Fibroblast of lung (primary cell): ENCODE measurements around the gene XPNPEP1. TPM values are rescaled to one million over a fixed set of nuclear protein-coding genes. Genes with fewer than 3 reads are reported as not detected.

Experiments
- DNase-seq, 2 donors: peaks; one replicate each; pipeline versions ENCODE4 v3.0.0 to v3.0.0-alpha.2; 2010; ENCODE audit warnings: low read depth in 2 of 2
- H2AFZ ChIP-seq: 2 replicates; pipeline ENCODE4 v1.5.1; 2012; ENCODE audit warnings: low read length, control low read depth, inconsistent platforms
- H3K27ac ChIP-seq: 2 replicates; pipeline ENCODE4 v1.5.1; 2011; ENCODE audit warnings: low read length, control low read depth; ENCODE audit not compliant: insufficient read depth
- H3K27me3 ChIP-seq: 2 replicates; pipeline ENCODE4 v1.5.1; 2011; ENCODE audit warnings: mild to moderate bottlenecking, low read length; ENCODE audit not compliant: control insufficient read depth, insufficient read depth
- H3K36me3 ChIP-seq: 2 replicates; pipeline ENCODE4 v1.5.1; 2011; ENCODE audit warnings: low read length; ENCODE audit not compliant: control insufficient read depth, insufficient read depth
- H3K4me1 ChIP-seq: 2 replicates; pipeline ENCODE4 v1.5.1; 2011; ENCODE audit warnings: low read length; ENCODE audit not compliant: control insufficient read depth, insufficient read depth; ENCODE audit errors: extremely low read depth
- H3K4me2 ChIP-seq: 2 replicates; pipeline ENCODE4 v1.5.1; 2011; ENCODE audit warnings: low read length, control low read depth; ENCODE audit not compliant: insufficient read depth; ENCODE audit errors: extremely low read depth
- H3K4me3 ChIP-seq, 4 experiments: fragments of 200-600 bp in 1 of 4; sonication (generic) in 1 of 4; replicated peaks in 1 of 4; 2 replicates each; pipeline ENCODE4 v1.5.1; 2011 to 2016; ENCODE audit warnings: low read length in 4 of 4, low read depth in 3 of 4, mild to moderate bottlenecking in 3 of 4, control low read depth in 2 of 4, inconsistent platforms in 1 of 4, mixed read lengths in 1 of 4; ENCODE audit not compliant: insufficient read depth in 1 of 4; ENCODE audit errors: control extremely low read depth in 1 of 4
- H3K79me2 ChIP-seq: 2 replicates; pipeline ENCODE4 v1.5.1; 2012; ENCODE audit warnings: mild to moderate bottlenecking, low read length, inconsistent platforms; ENCODE audit not compliant: control insufficient read depth, insufficient read depth
- H3K9ac ChIP-seq: 2 replicates; pipeline ENCODE4 v1.5.1; 2011; ENCODE audit warnings: mild to moderate bottlenecking, low read length, control low read depth; ENCODE audit not compliant: insufficient read depth
- H3K9me3 ChIP-seq: 2 replicates; pipeline ENCODE4 v1.5.1; 2012; ENCODE audit warnings: low read depth, low read length; ENCODE audit not compliant: control insufficient read depth, insufficient read depth
- H4K20me1 ChIP-seq: 2 replicates; pipeline ENCODE4 v1.5.1; 2011; ENCODE audit warnings: low read length; ENCODE audit not compliant: control insufficient read depth, insufficient read depth; ENCODE audit errors: extremely low read depth
- EZH2 ChIP-seq: IDR thresholded peaks from 2 replicates; pipeline ENCODE4 v1.5.1; 2012; ENCODE audit warnings: low read length, control low read depth, mild to moderate bottlenecking; ENCODE audit errors: missing control alignments
- polyA plus RNA-seq, 2 donors: library from polyadenylated mRNA; depleted of rRNA in 1 of 2; stranded (reverse) in 1 of 2; unstranded in 1 of 2; fragments of >200 nt; gene quantifications; 2 replicates each; pipeline ENCODE4 v1.2.1, GENCODE V29; 2011 to 2012; ENCODE audit warnings: missing spikeins in 1 of 2
- total RNA-seq: library from RNA; depleted of rRNA; stranded (reverse); fragments of >200 nt; gene quantifications from 2 replicates; pipeline ENCODE4 v1.2.1, GENCODE V29; 2014
- TF ChIP-seq, protein P1 (sequence below), 2 donors: IDR thresholded peaks in 1 of 2; conservative IDR thresholded peaks in 1 of 2; 1 replicate in 1 of 2; 2 replicates in 1 of 2; pipeline ENCODE4 v1.5.1; 2011 to 2012; ENCODE audit warnings: low read length in 2 of 2, control low read depth in 1 of 2, inconsistent platforms in 1 of 2, low read depth in 1 of 2, mild to moderate bottlenecking in 1 of 2

Gene XPNPEP1
- total and polyA plus RNA-seq, 2 donors (not counting 1 experiment from before 2014, with no cell fraction given): 86.5 to 119 TPM

DNA sequence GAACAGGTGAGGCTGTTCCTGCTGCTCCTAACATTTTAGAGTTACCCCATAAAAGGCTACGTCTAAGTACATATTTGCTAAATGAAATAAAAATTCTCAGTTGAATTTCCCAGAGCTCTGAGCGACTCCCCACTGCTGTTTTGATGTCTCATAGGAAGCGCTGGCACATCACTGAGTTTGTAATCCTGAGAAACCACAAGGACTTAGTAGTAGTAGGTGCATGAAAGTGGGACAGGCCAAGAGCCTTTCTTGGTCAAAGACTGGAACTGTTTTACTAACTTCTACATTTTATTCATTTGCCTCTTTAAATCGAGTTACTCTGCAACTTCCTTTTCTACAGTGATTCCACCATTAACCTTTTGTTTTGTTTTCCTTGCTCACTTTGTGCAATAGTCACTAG lies 85.9 kb downstream of the XPNPEP1 start:
- H3K36me3 ChIP-seq: no peaks in the 10 kb centered on the region
- no peaks in the 10 kb centered on the region for H3K79me2 ChIP-seq
- DNase-seq: no peak
- TF ChIP-seq, protein P1, sequence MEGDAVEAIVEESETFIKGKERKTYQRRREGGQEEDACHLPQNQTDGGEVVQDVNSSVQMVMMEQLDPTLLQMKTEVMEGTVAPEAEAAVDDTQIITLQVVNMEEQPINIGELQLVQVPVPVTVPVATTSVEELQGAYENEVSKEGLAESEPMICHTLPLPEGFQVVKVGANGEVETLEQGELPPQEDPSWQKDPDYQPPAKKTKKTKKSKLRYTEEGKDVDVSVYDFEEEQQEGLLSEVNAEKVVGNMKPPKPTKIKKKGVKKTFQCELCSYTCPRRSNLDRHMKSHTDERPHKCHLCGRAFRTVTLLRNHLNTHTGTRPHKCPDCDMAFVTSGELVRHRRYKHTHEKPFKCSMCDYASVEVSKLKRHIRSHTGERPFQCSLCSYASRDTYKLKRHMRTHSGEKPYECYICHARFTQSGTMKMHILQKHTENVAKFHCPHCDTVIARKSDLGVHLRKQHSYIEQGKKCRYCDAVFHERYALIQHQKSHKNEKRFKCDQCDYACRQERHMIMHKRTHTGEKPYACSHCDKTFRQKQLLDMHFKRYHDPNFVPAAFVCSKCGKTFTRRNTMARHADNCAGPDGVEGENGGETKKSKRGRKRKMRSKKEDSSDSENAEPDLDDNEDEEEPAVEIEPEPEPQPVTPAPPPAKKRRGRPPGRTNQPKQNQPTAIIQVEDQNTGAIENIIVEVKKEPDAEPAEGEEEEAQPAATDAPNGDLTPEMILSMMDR (conservative IDR thresholded peaks at IDR 0.05 in 1 of 2, IDR thresholded peaks at IDR 0.05 in 1 of 2; ENCODE audit: low read depth in 1 of 2, low read length in 2 of 2): no peak
- no peak for TF ChIP-seq EZH2
- no peaks in the 10 kb centered on the region for H3K4me1 ChIP-seq
- no peaks in the 10 kb centered on the region for H3K27me3 ChIP-seq
- H3K4me3 ChIP-seq: no peak overlapping the region
- no peaks in the 10 kb centered on the region for H3K9me3 ChIP-seq
- H3K27ac ChIP-seq: no peak overlapping the region
- H3K9ac ChIP-seq: no peak overlapping the region
- no peak overlapping the region for H2AFZ ChIP-seq
- H3K4me2 ChIP-seq: no peak overlapping the region
- no peaks in the 10 kb centered on the region for H4K20me1 ChIP-seq

DNA sequence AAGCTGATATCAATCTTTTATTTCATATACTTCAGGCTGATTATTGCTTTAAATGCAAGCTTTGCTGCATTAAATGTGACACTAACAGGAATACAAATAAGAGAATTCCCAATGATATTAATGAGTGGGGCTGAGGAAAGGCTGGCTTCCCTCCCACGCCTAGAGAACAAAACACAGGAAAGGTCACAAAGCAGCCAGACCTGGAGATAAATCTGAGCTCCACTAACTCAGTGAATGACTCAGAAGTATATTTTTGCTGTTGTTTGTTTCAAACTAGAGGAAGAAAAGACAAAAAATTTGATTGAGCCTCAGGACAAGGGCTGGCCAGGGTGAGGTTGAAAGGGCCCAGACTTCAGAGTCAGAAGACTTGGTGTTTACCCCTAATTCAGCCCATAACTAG lies 88.1 kb downstream of the XPNPEP1 start:
- Histone ChIP-seq H3K36me3 (no peaks in the 10 kb centered on the region), H3K27ac (no peak overlapping the region), H3K4me2 (no peak overlapping the region), H4K20me1 (no peaks in the 10 kb centered on the region), H3K79me2 (no peaks in the 10 kb centered on the region), H3K9me3 (no peaks in the 10 kb centered on the region), H3K4me1 (no peaks in the 10 kb centered on the region), H2AFZ (no peak overlapping the region), H3K27me3 (no peaks in the 10 kb centered on the region), H3K9ac (no peak overlapping the region), H3K4me3 (no peak overlapping the region)
- no peak for TF ChIP-seq EZH2
- TF ChIP-seq, protein P1 (conservative IDR thresholded peaks at IDR 0.05 in 1 of 2, IDR thresholded peaks at IDR 0.05 in 1 of 2; ENCODE audit: low read depth in 1 of 2, low read length in 2 of 2): no peak
- DNase-seq: no peak

DNA sequence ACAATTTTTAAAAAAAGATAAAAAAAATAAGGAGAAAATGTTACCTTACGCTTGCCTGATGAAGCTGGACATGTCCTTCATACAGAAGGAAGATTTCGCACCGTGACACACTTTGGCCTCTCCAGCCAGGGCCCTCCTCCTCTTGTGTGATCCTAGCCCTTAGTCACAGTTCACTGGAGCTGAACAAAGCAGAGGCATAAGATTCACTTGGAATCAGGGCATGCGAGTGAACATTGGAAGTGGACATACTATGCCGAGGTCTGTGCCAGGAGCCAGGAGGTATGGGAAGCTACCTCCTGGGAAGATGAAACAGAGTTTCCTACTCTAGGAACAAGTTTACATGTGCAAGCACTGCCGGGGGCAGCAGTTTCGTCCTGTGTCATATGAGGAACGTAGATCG lies 91.5 kb downstream of the XPNPEP1 start:
- Histone ChIP-seq H3K4me2 (no peak overlapping the region), H3K9me3 (no peaks in the 10 kb centered on the region), H3K79me2 (no peaks in the 10 kb centered on the region), H3K4me3 (no peak overlapping the region), H3K4me1 (no peaks in the 10 kb centered on the region), H3K36me3 (no peaks in the 10 kb centered on the region), H2AFZ (no peak overlapping the region), H3K9ac (no peak overlapping the region), H3K27ac (no peak overlapping the region), H3K27me3 (no peaks in the 10 kb centered on the region), H4K20me1 (no peaks in the 10 kb centered on the region)
- TF ChIP-seq EZH2: no peak
- TF ChIP-seq, protein P1 (conservative IDR thresholded peaks at IDR 0.05 in 1 of 2, IDR thresholded peaks at IDR 0.05 in 1 of 2; ENCODE audit: low read depth in 1 of 2, low read length in 2 of 2): no peak
- no peak for DNase-seq
